Keratinocyte (primary cell): Measurements from ENCODE around the gene SLC2A11.

Experiments
- CTCF ChIP-seq, 3 experiments: IDR thresholded peaks in 1 of 3; conservative IDR thresholded peaks in 1 of 3; optimal IDR thresholded peaks in 1 of 3; 2 replicates in 2 of 3; 3 replicates in 1 of 3; pipeline versions ENCODE3 to v1.5.1; 2011; ENCODE audit warnings: low read length in 3 of 3, mild to moderate bottlenecking in 3 of 3, moderate library complexity in 2 of 3, control low read depth in 1 of 3, inconsistent platforms in 1 of 3; ENCODE audit not compliant: insufficient read depth in 2 of 3; ENCODE audit errors: extremely low read depth in 1 of 3
- EZH2 ChIP-seq: IDR thresholded peaks from one replicate; pipeline ENCODE4 v1.6.1; 2012; ENCODE audit warnings: inconsistent platforms, mild to moderate bottlenecking, low read length, moderate library complexity

- no peak for TF ChIP-seq CTCF (optimal IDR thresholded peaks at IDR 0.05 in 1 of 3, IDR thresholded peaks at IDR 0.05 in 1 of 3, conservative IDR thresholded peaks at IDR 0.05 in 1 of 3; ENCODE audit: extremely low read depth in 1 of 3, insufficient read depth in 2 of 3, low read length in 3 of 3)
- TF ChIP-seq EZH2: no peak
Observed at GRCh38 chr22:23823331-23823791, 34.3 kb upstream of the SLC2A11 start.
